ENCODE data around the gene CEP85.

The CEP85 gene

DNA sequence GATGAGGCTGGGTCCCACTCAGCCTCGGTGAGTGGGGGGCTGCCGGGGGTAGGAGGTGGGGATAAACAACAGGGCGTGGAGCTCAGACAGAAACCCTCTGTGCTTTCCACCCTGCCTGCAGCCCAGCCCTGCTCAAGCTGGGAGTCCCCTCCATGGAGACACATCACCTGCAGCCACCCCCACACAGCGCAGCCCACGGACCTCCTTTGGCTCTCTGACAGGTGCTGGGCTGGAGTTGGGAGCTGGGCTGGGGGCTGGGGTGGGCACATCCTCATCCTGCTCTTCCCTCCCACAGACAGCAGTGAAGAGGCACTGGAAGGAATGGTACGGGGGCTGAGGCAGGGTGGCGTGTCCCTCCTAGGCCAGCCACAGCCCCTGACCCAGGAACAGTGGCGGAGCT is 45.5 kb upstream of the CEP85 start:
- no peaks in the 10 kb centered on the region for H4K20me1 ChIP-seq (ENCODE audit: insufficient read depth, low read length)
- H3K9ac ChIP-seq (ENCODE audit: low read length): no peak overlapping the region
- no peaks in the 10 kb centered on the region for H3K36me3 ChIP-seq (replicated peaks; ENCODE audit: low read depth, low read length)
- no peaks in the 10 kb centered on the region for H3K4me1 ChIP-seq (ENCODE audit: low read length)
- no peaks in the 10 kb centered on the region for H3K9me3 ChIP-seq (ENCODE audit: insufficient read depth, low read length)
- H3K4me3 ChIP-seq (ENCODE audit: low read length): no peak overlapping the region
- H3K79me2 ChIP-seq (ENCODE audit: low read length): no peaks in the 10 kb centered on the region
- no peaks in the 10 kb centered on the region for H3K27me3 ChIP-seq (ENCODE audit: low read depth, low read length)
- H3K27ac ChIP-seq (ENCODE audit: low read length): no peak overlapping the region
- TF ChIP-seq, protein P1, sequence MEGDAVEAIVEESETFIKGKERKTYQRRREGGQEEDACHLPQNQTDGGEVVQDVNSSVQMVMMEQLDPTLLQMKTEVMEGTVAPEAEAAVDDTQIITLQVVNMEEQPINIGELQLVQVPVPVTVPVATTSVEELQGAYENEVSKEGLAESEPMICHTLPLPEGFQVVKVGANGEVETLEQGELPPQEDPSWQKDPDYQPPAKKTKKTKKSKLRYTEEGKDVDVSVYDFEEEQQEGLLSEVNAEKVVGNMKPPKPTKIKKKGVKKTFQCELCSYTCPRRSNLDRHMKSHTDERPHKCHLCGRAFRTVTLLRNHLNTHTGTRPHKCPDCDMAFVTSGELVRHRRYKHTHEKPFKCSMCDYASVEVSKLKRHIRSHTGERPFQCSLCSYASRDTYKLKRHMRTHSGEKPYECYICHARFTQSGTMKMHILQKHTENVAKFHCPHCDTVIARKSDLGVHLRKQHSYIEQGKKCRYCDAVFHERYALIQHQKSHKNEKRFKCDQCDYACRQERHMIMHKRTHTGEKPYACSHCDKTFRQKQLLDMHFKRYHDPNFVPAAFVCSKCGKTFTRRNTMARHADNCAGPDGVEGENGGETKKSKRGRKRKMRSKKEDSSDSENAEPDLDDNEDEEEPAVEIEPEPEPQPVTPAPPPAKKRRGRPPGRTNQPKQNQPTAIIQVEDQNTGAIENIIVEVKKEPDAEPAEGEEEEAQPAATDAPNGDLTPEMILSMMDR (IDR thresholded peaks at IDR 0.05; ENCODE audit: low read depth, low read length): no peak
- TF ChIP-seq EZH2phosphoT487 (IDR thresholded peaks at IDR 0.05; ENCODE audit: low read depth): no peak
- no peak overlapping the region for H2AFZ ChIP-seq (ENCODE audit: low read depth, low read length)
- H3K4me2 ChIP-seq (ENCODE audit: low read length): no peak overlapping the region

DNA sequence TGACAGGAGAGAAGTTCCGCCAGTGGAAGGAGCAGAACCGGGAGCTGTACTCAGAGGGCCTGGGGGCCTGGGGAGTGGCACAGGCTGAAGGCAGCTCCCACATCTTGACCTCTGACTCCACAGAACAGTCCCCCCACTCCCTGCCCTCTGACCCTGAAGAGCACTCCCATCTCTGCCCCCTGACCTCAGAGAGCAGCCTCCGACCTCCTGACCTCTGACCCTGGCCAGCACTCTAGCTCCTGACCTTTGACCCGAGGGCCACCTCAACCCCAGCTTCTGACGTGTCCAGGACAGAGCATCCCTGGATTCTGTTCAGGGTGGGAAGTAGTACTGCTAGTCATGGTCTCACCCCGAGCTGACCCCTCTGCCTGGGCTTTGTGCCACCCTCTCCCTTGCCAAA is 44.7 kb upstream of the CEP85 start:
- Histone ChIP-seq H3K79me2 (ENCODE audit: low read length) (no peaks in the 10 kb centered on the region), H3K27ac (ENCODE audit: low read length) (no peak overlapping the region), H3K4me1 (ENCODE audit: low read length) (no peaks in the 10 kb centered on the region), H4K20me1 (ENCODE audit: insufficient read depth, low read length) (no peaks in the 10 kb centered on the region), H3K4me3 (ENCODE audit: low read length) (no peak overlapping the region), H2AFZ (ENCODE audit: low read depth, low read length) (no peak overlapping the region), H3K36me3 (replicated peaks; ENCODE audit: low read depth, low read length) (no peaks in the 10 kb centered on the region), H3K27me3 (ENCODE audit: low read depth, low read length) (no peaks in the 10 kb centered on the region), H3K4me2 (ENCODE audit: low read length) (no peak overlapping the region), H3K9me3 (ENCODE audit: insufficient read depth, low read length) (no peaks in the 10 kb centered on the region), H3K9ac (ENCODE audit: low read length) (no peak overlapping the region)
- TF ChIP-seq EZH2phosphoT487 (IDR thresholded peaks at IDR 0.05; ENCODE audit: low read depth): no peak
- TF ChIP-seq, protein P1 (IDR thresholded peaks at IDR 0.05; ENCODE audit: low read depth, low read length): no peak

DNA sequence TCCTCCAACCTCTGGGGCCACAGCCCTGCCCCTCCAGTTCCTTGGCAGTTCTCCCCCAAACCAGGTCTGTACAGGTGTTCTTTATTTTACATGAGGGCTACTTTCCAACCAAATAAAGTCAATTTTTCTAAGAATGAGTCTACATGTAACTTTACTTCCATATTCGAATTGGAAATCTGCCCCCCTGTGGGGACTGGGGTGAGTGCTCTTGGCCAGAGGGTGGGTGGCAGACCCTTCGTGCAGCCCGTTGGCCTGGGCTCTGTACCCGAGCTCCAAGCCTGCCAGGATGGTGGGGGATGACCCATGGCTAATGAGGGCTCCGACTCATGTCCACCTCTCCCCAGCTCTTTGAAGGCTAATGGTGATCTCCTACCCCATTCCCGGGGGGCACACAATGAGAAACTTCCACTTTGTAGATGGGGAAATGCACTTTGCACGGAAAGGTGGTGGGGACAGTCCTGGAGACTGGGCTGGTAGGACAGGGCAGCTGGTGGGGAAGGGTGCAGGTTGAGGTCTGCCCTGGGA is 44.2 kb upstream of the CEP85 start:
- Histone ChIP-seq H3K9me3 (ENCODE audit: insufficient read depth, low read length) (no peaks in the 10 kb centered on the region), H3K36me3 (replicated peaks; ENCODE audit: low read depth, low read length) (no peaks in the 10 kb centered on the region), H3K27ac (ENCODE audit: low read length) (no peak overlapping the region), H3K4me1 (ENCODE audit: low read length) (no peaks in the 10 kb centered on the region), H4K20me1 (ENCODE audit: insufficient read depth, low read length) (no peaks in the 10 kb centered on the region), H2AFZ (ENCODE audit: low read depth, low read length) (no peak overlapping the region), H3K9ac (ENCODE audit: low read length) (no peak overlapping the region), H3K4me2 (ENCODE audit: low read length) (no peak overlapping the region), H3K27me3 (ENCODE audit: low read depth, low read length) (no peaks in the 10 kb centered on the region), H3K4me3 (ENCODE audit: low read length) (no peak overlapping the region), H3K79me2 (ENCODE audit: low read length) (no peaks in the 10 kb centered on the region)
- TF ChIP-seq, protein P1 (IDR thresholded peaks at IDR 0.05; ENCODE audit: low read depth, low read length): no peak
- no peak for TF ChIP-seq EZH2phosphoT487 (IDR thresholded peaks at IDR 0.05; ENCODE audit: low read depth)

DNA sequence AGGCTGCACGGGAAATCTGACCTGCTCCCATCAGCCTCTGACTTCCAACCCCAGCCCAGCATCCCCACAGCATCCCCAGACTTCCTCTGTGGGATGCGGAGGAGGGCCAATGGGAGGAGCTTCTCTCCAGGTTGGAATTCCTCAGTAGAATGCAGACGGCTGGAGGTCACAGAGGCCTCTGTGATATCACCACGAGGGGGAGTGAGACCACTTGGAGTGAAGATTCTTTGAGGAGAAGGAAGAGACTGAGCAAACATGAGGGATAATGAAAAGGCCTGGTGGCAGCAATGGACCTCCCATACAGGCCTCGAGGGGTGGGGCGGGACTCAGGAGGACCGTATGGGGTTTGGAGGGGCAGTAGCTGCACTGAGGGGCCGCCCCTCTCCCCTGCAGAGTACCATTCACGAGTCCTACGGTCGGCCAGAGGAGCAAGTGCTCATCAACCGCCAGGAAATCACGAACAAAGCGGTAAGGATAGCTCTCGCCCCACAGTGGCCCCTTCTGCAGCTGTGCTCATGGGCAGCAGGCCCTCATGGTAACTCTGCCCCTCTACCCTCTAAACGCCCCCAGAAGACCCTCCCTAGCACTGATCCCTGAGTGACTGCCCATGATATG is 43.5 kb upstream of the CEP85 start, which contains the start of gene CATSPER4:
CATSPER4 (plus strand) TSS at position 230 of the 615 bp plus-strand sequence; CDS start at position 256, 26 bp downstream.
- H3K27me3 ChIP-seq (ENCODE audit: low read depth, low read length): no peaks in the 10 kb centered on the region
- H2AFZ ChIP-seq (ENCODE audit: low read depth, low read length): no peak within 1 kb of the TSS
- no peak within 1 kb of the TSS for H3K4me2 ChIP-seq (ENCODE audit: low read length)
- no peak within 1 kb of the TSS for H3K9ac ChIP-seq (ENCODE audit: low read length)
- no peaks in the 10 kb centered on the region for H3K36me3 ChIP-seq (replicated peaks; ENCODE audit: low read depth, low read length)
- no peaks in the 10 kb centered on the region for H3K9me3 ChIP-seq (ENCODE audit: insufficient read depth, low read length)
- TF ChIP-seq, protein P1 (IDR thresholded peaks at IDR 0.05; ENCODE audit: low read depth, low read length): no peak
- TF ChIP-seq EZH2phosphoT487 (IDR thresholded peaks at IDR 0.05; ENCODE audit: low read depth): no peak
- no peaks in the 10 kb centered on the region for H3K4me1 ChIP-seq (ENCODE audit: low read length)
- H3K27ac ChIP-seq (ENCODE audit: low read length): no peak within 1 kb of the TSS
- H4K20me1 ChIP-seq (ENCODE audit: insufficient read depth, low read length): no peaks in the 10 kb centered on the region
- H3K79me2 ChIP-seq (ENCODE audit: low read length): no peaks in the 10 kb centered on the region
- no peak within 1 kb of the TSS for H3K4me3 ChIP-seq (ENCODE audit: low read length)

All from OCI-LY3 (cell line).